Stimulated activated CD4-positive, alpha-beta T cell treated with anti-CD3 and anti-CD28 coated beads, Interleukin-1b, Interleukin-23, amount 100 ng/mL, for 48 hours (primary cell): ENCODE measurements around the gene ITGAX.
A peak's percentile ranks its signal among the peaks of the same experiment; 100 is the strongest.
"Not testable (repeated sequence)": the region's sequence is repeated elsewhere in the genome, so short reads cannot be mapped to it uniquely, and the experiment has no call there.

Source experiments
- DNase-seq: peaks from one replicate; pipeline ENCODE4 v3.0.0-alpha.2; 2020

Gene ITGAX

GRCh38 chr16:31354394-31355291, at the start of gene ITGAX:
ITGAX (plus strand) TSS chr16:31355176; CDS start chr16:31355255, 79 bp downstream.
- DNase-seq: peak; percentile 85

DNA sequence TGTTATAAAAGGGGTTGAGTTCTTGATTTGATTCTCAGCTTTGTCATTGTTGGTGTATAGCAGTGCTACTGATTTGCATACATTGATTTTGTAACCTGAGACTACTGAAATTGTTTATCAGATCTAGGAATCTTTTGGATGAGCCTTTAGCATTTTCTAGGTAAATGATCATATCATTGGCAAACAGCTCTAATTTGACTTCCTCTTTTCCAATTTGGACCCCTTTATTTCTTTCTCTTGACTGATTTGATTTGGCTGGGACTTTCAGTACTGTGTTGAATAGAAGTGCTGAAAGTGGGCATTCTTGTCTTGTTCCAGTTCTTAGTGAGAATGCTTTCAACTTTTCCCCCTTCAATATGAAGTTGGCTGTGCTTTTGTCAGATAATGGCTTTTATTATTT, 49.8 kb upstream of the ITGAX start:
- no peak for DNase-seq

DNA sequence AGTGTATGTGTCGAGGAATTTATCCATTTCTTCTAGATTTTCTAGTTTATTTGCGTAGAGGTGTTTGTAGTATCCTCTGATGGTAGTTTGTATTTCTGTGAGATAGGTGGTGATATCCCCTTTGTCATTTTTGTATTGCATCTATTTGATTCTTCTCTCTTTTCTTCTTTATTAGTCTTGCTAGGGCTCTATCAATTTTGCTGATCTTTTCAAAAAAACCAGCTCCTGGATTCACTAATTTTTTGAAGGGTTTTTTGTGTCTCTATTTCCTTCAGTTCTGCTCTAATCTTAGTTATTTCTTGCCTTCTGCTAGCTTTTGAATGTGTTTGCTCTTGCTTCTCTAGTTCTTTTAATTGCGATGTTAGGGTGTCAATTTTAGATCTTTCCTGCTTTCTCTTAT, 46.6 kb upstream of the ITGAX start:
- DNase-seq: not testable (repeated sequence)

GRCh38 chr16:31322500-31322899, 32.5 kb upstream of the ITGAX start:
- no peak for DNase-seq

DNA sequence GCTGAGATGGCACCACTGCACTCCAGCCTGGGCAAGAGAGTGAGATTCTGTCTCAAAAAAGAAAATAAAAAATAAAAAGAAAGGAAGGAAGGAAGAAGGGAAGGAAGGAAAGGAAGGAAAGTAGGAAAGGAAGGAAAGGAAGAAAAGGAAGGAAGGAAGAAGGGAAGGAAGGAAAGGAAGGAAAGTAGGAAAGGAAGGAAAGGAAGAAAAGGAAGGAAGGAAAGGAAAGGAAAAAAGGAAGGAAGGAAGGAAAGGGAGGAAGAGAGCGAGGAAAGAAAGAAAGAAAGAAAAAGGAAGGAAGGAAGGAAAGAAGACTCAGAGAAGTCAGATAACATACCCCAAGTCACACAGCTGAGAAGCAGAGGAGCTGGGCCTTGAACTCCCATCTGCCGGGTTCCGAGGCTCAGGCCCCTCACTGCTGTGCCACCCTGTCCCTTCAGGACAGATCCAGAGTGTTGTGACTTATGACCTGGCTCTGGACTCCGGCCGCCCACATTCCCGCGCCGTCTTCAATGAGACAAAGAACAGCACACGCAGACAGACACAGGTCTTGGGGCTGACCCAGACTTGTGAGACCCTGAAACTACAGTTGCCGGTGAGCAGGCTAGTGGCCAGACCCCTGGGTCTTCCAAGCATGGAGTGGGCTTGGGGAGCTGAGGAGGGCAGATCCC, 30.9 kb upstream of the ITGAX start:
- DNase-seq: no peak

DNA sequence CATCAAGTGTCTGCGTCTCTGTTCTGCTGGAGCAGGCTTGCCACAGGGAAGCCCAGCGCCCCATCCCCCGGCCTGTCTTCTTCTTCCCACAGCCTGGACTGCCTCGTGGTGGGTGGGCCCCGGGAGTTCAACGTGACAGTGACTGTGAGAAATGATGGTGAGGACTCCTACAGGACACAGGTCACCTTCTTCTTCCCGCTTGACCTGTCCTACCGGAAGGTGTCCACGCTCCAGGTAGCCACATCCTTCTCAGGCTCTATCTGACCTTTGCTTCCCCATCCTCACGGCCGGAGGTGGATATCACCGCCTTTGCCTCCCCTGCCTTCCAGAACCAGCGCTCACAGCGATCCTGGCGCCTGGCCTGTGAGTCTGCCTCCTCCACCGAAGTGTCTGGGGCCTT, 29.8 kb upstream of the ITGAX start:
- DNase-seq: no peak

DNA sequence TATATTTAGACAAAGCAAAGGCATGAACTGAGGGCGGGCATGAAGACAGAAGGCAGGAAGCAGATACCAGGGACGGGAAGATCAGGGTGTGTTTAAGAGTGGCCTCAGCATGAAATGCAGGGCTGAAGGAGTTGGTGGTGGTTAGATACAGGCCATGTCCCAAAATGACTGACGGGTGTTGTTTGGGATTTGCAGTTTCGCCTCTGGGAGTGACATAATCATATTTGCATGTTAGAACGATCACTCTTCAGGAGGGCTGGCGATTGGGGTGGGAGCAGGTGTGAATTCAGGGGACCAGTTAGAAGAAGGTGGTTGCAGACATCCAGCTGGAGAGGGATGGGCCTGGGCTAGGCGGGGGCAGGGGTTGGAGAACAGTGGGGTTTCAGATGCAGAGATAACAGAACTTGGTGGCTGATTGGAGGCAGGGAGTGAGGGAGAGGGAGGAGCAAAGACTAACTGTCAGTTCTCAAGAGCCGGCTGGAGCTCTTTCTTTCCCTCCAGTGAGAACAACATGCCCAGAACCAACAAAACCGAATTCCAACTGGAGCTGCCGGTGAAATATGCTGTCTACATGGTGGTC, 27.2 kb upstream of the ITGAX start:
- no peak for DNase-seq

GRCh38 chr16:31328322-31329052, 26.5 kb upstream of the ITGAX start:
- DNase-seq: no peak

DNA sequence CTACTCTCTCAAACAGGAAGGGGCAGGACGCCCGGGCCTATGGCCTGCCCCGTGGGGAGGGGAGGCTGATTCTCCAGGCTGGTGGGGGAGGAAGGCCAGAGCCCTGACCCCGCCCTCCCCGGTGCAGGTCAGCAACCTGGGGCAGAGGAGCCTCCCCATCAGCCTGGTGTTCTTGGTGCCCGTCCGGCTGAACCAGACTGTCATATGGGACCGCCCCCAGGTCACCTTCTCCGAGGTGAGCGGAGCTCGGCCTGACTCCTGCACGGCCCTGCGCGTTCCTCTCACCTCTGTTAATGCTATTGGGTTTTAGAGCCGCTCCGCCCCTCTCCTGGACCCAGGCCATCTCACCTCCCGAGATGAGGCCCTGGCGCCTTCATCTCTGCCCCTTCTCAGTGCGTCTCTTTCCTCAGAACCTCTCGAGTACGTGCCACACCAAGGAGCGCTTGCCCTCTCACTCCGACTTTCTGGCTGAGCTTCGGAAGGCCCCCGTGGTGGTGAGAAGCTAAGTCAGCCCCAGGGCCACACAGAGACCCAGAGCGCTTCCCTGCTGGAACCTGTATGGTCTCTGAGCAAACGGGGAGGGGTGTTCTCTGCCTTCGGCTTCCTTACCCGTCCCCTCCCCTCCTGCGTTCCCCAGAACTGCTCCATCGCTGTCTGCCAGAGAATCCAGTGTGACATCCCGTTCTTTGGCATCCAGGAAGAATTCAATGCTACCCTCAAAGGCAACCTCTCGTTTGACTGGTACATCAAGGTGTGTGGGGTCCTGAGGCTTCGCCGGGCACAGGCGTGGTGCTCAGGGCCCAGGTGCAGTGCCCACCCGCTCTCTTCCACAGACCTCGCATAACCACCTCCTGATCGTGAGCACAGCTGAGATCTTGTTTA, 25.1 kb upstream of the ITGAX start:
- no peak for DNase-seq

DNA sequence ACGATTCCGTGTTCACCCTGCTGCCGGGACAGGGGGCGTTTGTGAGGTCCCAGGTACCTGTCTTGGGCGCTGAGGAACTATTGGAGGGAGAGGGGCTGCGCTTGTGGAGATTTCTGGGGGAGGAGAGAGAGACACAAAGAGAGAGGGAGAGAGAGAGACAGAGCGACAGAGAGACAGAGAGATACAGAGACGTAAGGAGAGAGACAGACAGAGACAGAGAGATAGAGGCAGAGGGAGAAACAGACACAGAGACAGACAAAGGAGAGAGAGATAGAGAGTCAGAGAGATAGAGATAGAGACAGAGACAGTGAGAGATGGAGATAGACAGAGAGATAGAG, 24.5 kb upstream of the ITGAX start:
- DNase-seq: no peak

DNA sequence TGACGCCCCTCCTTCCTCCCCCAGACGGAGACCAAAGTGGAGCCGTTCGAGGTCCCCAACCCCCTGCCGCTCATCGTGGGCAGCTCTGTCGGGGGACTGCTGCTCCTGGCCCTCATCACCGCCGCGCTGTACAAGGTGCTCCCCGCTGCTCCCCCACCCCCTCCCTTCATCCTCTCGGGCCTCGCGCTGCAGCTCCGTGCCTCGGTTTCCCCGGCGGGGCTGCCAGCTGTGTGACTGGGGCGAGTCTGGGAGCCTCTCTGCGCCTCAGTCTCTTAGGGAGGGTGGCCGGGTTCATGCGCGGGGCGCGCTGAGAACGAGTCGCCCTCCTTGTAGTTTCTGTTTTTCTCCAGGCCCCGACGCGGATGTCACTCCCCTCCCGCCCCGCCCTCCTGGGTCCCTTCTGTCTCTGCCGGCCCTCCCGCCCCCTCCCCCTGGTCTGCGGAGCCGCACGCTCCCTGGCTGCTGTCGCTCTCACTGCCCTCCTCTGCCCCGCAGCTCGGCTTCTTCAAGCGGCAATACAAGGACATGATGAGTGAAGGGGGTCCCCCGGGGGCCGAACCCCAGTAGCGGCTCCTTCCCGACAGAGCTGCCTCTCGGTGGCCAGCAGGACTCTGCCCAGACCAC, 23.7 kb upstream of the ITGAX start:
- DNase-seq: no peak

- DNase-seq: no peak
These were observed 23.1 kb upstream of the ITGAX start for GRCh38 chr16:31331807-31332301.

- DNase-seq: no peak
These were observed 22.4 kb upstream of the ITGAX start for GRCh38 chr16:31332544-31332943.

- DNase-seq: no peak
These were observed 21.0 kb upstream of the ITGAX start for GRCh38 chr16:31333686-31334649.

DNA sequence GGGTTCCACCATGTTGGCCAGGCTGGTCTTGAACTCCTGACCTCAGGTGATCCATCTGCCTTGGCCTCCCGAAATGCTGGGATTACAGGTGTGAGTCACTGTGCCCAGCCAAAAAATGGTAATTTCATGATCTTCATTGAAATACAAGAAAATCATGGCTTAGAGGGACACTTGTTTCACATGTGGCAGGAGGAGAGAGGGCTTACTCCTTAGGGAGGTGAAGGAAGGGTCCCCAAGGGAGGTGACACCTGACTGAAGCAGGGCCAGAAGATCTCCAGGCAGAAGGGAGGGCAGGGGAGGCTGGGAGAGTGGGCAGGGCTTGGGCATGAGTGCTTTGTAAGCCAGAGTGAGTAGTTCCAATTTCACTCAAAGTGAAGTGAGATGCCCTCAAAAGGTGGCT, 20.0 kb upstream of the ITGAX start:
- DNase-seq: no peak

DNA sequence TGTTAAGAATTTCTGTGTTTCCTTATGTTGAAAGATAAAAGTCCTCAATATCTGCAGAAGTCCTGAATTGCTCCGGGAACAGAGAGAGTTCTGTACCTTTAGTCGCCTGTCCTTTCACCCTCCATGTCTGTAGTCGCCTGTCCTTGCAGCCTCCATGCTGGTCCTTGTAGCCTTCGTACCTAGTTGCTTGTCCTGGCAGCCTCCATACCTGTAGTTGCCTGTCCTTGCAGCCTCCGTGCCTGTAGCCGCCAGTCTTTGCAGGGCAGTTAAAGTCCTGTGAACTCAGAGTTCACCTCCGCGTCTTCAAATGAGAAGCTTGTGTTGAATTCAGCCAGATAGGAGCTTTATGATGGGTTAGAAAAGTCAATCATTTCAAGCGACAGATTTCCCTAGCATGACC, 19.5 kb upstream of the ITGAX start:
- no peak for DNase-seq

GRCh38 chr16:31338166-31338685, 16.8 kb upstream of the ITGAX start:
- not testable (repeated sequence) for DNase-seq

DNA sequence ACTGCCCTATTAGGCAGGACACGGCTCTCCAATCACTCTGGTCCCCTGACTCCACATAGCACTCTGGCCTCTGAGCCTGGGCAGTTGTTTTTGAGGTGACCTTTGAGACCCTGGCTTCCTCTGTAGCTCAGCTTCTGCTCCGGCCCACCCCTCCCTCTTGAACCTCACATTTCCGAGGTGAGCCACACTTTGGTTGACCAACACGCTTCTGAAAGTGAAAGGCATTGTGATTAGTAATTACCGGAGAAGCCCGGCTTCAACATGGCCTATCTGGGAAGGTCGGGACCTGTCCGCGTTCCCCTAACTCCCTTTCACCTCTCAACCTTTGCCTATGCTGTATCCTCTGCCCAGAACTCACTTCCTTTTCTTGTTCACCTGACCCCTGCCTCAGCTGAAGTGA, 10.3 kb upstream of the ITGAX start:
- DNase-seq: no peak

DNA sequence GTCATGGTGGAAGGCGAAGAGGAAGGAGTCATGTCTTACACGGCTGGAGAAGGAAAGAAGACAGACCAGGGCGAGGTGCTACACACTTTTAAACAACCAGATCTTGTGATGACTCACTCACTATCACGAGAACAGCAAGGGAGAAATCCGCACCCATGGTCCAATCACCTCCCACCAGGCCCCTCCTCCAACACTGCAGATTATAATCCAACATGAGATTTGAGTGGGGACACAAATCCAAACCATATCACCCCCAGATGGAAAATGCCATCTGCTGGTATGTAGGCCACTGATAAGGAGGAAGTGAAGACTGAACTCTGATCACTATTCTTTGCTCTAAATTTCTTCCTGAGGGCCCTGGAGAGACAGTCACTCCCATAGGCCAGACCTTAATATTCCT, 7.5 kb upstream of the ITGAX start:
- DNase-seq: no peak

DNA sequence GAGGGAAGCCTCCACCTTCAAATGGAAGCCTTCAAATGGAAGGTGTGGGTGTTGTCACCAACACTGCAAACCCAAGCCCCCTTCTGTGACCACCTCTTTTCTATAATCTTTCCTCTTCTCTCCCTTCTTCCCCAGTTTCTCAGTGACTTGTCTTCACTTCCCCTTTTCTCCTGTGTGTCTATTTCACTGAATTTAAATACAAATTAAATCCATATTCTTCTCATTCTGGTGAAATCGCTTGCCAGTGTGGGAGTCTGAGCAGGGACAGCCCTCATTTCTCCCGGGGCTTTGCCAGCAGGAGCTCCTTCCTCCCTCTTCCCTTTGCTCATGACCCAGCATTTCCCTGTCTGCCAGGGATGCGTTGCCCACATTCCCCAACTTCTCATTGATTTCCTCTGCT, 6.4 kb upstream of the ITGAX start:
- DNase-seq: no peak
